HG03108 (cell line): Measurements from ENCODE around the gene ATXN1.

Experiments
- ATAC-seq: cut with Tn5 transposase; IDR thresholded peaks from one replicate; pipeline ENCODE4 v1.9.1; 2021; ENCODE audit warnings: moderate library complexity; ENCODE audit not compliant: unreplicated experiment

The ATXN1 gene

DNA sequence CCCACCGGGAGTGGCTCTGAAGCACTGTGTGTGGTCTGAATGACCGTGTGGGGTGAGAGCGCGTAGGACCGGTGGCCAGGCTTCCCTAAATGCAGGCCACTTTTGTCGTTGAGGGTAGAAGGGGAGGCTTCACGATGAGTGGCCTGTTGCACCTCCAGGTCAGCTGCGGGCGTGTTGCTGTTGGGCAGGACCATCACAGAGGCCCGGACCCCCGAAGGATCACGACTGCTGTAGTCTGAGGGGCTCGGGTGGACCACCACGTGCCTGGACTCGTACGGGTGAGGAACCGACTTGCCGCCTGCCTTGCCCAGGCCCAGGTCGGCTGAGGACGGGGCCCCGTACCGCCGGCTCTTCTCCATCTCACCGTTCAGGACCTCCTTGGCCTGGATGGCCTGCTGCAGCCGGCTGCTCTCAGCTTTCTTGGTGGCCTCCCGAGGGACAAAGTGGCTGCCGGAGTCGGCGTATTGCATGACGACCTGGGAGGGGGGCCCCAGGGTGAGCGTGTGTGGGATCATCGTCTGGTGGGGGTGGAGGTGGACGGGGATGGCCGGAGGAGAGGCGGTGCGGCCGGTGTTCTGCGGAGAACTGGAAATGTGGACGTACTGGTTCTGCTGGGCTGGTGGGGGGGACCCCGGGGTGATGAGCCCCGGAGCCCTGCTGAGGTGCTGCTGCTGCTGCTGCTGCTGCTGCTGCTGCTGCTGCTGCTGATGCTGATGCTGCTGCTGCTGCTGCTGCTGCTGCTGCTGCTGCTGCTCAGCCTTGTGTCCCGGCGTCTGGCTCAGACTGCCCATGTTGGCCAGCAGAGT is 434.1 kb downstream of the ATXN1 start:
- no peak for ATAC-seq

DNA sequence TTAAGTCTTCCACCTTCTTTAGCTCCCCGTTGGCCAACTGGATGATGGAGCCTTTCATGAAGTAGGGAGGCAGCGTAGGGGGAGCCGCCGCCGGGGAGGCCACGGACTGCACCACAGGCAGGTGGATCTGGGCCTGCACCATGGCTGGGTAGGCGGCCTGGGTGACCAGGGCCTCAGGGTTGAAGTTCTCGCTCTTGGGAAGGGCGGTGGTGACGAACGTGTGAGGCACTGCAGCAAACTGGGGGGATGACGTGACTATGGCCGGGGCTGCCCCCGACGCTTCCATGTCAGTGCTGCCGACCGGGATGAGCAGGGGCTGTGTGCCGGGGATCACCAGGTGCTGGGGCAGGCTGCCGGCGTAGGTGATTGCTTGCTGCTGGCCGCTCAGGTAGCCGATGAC is 434.7 kb downstream of the ATXN1 start:
- ATAC-seq, result no peak

DNA sequence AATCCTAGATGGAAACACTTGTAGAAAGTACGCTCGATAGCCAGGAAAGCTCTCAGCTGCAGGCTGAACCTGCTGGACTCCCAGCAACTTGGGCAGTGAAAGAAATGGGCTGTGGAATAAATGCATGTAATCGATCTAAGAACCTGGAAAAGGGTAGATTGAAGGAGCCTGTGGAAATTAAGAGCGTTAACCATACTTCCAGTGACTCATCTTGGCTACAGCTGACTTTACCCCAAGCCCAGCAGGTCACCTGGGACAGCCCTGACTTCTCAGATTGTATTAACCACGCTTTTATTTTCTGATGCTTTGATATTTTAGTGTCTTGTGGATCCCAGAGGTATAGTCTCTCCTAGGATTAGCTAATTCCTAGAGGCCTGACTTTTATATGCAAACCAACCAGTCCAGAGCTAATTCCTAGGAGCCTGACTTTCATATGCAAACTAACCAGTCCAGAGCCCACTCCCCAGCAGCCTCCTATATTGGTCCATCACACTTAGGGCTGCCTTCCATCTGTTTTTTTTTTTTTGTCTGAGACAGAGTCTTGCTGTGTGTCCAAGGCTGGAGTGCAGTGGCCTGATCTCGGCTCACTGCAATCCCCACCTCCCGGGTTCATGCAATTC is 436.5 kb downstream of the ATXN1 start:
- no peak for ATAC-seq

DNA sequence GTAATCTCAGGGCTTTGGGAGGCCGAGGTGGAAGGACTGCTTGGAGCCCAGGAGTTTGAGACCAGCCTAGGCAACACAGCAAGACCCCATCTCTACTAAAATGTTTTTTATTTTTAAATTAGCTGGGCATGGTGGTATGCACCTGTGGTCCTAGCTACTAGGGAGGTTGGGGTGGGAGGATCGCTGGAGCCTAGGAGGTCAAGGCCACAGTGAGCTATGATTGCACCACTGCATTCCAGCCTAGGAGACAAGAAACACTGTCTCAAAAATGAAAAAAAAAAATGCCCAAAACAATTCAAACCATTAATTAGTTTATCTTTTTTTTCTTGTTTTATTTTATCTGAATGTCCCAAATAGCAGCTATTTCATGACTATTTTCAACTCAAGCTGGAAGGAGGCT is 437.1 kb downstream of the ATXN1 start:
- no peak for ATAC-seq

DNA sequence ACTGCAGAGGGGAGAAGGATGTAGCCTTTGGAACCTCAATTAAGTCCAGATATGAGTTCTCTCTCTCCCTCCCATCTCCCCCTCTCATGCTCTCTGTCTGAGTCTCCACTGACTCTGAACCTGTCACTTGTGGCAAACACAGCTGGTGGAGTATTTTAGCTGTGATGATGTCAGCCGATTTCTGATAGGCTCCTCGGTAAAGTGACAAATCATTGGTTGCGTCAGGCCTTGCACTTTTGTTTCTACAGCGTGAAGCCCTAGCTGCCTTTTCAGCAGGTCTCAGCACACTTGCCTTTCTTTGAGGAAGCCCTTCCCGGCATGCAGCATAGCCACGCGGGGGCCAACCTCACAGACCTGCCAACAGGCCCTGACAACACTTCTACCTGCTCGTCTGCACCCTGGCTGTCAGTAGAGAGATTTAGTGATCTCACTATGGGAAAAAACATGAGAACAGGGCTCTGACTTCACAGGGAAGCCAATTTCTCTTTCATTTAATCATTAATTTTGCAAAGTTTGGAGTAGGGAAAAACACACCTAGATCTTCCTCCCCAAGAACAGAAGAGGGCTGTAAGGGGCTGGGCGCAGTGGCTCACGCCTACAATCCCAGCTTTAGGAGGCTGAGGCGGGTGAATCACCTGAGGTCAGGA is 438.5 kb downstream of the ATXN1 start:
- peak; percentile 77 for ATAC-seq

DNA sequence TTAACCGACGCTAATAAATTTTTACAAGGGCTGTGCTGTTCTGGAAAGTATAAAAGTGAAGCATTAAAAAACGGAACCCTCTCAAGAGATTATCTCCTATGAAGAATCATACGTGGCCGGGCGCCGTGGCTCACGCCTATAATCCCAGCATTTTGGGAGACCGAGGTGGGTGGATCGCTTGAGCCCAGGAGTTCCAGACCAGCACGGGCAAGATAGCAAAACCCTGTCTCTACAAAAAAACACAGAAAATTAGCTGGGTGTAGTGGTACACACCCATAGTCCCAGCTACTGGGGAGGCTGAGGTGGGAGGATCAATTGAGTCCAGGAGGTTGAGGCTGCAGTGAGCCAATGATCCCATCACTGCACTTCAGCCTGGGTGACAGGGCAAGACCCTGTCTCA is 439.4 kb downstream of the ATXN1 start:
- no peak for ATAC-seq

DNA sequence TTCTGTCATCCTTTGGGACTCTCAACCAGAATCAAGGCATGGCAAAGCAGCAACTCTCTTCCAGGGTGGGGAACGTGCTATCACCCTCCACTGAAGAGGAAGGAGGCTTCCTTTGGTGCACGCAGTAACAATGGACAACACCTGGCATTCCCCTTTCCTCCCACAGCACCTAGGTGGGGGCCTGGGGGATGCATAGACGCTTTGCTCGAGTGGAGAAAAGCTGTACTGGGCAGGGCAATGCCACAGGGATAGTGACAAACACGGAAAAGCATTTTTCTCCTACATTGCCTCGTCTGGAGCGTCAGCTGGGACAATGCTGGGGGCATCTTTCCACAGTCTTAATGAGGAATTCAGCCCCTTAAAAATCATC is 439.9 kb downstream of the ATXN1 start:
- ATAC-seq, result no peak

DNA sequence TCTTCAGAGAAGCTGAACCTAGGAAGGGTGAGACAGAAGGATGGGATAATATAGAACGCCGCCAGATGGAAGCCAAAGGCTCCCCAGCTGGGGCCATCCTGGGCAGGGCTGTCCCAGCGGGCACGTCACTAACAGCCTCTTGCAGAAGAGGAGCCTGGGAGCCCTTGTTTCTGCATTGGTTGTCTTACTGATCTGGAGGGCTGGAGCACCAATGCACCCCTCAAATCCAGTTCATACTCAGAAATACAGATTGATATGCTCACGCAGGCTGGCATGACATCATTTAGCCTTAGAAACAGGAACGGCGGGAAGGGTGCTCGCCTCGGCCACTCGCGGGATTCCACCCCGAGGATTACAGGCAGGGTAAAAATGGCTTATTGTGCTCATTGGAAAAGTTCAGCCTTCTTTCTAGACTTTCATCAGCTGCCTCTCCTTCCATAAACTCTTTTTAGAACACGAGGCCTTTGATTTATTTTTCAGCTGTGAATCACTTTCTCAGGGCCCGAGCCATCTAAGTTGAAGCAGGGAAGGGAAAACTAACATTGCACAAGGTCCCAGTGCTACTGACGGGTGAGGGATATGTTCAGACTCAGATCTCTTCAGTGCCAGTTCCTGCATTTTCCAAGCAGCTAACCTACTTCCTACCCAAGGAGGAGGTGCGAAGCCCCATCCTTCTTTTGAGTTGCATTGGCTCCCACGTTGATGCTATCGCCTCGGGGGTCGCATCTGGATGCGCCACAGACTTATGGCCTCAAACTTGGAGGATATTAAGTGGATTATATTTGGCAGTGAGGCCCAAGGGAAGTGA is 440.5 kb downstream of the ATXN1 start:
- ATAC-seq, result no peak

DNA sequence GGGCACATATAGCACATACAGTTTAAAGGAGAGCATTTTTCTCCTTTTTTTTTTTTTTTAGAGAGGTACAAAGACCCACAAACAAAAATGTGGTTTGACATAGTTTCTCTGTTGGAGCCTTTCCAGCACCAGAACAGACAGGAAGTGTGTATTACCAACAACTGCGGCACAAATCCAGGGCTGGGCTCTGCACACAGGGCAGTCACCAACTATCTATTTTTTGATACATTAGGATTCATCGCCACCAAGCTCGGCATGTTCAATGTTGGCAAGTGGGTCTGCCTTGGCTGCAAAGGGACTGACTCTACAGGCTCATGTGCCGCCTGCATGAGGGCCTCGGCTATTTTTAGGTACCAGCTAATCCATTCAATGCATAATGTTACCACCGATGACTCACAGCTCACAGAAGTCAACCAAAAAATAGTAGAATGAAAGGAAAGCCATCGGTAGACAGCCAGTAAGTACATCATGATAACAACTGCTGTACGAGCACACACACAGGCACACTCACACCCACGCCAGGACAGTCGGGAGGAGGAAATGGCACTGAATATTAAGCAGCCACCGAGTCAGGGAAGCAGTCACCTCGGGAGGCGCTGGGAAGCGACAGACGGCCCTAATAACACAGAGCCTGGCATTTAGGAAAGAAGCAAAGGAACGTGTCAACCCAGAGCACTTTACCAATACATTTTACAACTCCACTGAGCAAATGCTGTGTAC is 441.3 kb downstream of the ATXN1 start:
- ATAC-seq, result peak; percentile 50

DNA sequence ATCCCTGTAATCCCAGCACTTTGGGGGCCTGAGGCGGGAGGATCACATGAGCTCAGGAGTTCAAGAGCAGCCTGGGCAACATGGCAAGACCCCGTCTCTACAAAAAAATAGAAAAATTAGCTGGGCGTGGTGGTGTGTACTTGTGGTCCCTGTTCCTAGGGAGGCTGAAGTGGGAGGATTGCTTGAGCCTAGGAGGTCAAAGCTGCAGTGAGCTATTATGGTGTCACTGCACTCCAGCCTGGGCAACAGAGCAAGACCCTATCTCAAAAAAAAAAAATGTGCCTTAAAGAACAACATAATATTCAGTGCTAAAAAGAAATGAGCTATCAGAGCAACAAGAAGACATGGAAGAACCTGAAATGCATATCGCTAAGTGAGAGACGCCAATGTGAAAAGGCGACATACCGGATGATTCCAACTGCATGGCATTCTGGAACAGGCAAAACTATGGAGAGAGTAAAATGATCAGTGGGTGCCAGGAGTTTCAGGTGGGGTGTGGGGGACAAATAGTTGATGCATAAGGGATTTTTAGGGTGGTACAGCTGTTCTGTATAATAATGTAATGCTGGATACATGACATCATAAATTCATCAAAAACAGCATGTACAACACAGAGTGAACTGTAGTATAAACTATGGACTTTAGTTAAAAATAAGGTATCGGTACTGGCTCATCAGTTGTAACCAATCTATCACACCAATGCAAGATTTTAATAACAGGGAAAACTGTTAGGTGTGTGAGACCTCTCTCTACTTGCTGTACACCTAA is 442.1 kb downstream of the ATXN1 start:
- no peak for ATAC-seq

DNA sequence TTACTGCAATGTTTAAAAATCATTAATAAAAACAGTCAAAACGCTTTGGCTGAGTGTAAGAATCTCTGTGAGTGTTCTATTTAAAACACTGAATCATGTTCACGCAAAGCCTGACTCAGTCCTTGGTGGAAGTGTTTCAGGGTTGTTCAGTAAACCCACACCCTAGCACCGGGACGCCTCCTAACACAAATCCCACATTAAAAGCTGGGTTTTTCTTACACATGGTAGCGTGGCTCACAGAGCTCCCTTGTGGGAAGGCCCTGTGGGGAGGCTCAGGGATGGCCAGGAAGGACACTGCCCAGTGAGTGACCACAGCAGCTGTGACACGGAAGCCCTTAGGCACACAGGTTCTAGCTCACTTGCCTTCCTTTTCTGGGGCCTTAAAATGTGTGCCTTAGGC is 442.7 kb downstream of the ATXN1 start:
- no peak for ATAC-seq

DNA sequence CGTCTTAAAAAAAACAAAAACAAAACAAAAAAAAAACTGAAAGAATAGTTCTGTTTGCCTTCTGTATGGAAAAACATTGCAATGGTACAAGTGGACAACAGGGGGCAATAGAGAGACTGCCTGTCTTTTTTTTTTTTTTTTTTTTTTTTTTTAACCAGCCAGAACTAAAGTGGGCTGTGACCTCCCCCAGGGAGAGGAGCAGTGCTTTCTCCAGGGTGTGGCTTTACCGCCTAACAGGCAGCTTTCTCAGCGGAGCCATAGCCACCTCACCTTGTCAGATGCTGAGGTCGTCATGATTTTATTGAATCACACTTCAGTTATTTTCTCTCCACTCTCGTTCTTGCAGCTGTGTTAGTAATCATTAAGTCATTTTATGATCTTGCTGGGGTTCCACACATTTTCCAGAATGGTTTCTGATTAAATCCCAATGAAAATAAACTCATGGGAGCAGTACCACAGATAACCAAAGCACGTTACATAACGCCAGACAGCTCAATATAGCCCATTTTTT is 444.5 kb downstream of the ATXN1 start:
- ATAC-seq, result no peak

DNA sequence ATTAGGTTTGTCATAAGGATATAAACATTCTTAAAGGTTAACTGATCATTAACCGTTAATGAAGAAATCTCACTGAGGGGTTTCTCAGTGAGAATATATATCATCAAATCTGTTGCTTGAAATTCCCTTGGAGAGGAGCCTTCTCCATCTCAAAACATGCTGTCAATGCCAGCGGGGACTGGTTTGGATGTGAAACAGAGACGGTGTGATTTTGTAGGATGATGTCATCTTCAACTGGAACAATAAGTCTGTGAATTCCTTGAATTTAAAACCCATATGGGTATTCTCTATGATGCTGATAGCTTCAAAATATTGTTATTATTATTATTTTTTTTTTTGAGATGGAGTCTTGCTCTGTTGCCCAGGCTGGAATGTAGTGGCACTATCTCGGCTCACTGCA is 447.0 kb downstream of the ATXN1 start:
- ATAC-seq, result no peak

DNA sequence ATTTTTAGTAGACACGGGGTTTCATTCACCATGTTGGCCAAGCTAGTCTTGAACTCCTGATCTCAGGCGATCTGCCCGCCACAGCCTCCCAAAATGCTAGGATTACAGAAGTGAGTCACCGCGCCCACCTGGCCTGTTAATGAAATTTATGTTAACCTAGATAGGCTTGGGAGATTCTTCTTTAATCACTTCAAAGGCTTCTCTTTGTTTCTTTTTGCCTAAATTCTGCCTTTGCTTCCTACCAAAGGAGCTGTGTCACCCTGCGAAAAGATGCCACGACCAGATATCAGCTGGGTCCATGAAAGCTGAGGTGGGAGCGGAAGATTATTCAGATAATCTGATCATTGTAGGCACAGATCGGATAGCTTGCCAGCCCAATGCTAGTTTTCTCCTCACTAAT is 447.5 kb downstream of the ATXN1 start:
- no peak for ATAC-seq

DNA sequence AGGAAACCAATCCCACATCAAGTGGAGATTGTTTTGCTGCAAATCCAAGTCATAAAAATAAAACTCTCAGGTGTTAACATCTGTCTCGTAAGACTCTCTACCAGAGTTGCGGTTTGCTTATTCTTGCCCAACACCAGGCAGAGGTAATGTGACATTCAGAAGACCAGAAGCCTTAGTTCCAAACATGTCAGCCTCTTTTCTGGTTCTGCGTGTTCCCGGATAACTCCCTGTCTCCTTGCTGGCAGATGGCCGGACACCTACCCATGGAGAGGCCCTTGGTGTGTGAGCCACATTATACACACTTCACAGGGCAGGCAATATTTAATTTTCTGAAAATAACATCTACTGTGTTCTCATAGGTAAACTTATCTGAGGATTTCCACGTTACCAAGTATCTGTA is 449.5 kb downstream of the ATXN1 start:
- no peak for ATAC-seq

DNA sequence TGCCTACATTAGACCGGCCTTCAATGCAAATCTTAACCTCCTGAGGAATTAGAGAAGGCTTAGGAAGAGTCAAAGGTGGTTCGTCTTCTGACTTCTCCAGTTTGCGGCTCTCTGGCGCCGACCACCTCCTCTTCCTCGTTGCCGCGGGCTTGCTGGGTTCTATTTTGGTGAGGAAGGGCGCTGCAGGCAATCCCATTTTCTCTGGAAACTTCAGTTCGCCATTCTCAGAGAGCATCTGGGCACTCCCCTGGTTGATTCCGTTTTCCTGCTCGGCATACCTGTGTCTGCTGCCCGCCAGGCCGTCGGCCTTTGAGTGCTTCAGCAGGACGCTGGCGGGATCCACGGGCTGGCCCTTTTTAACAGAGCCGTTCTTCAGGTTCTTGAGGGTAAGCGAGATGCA is 454.9 kb downstream of the ATXN1 start:
- no peak for ATAC-seq

DNA sequence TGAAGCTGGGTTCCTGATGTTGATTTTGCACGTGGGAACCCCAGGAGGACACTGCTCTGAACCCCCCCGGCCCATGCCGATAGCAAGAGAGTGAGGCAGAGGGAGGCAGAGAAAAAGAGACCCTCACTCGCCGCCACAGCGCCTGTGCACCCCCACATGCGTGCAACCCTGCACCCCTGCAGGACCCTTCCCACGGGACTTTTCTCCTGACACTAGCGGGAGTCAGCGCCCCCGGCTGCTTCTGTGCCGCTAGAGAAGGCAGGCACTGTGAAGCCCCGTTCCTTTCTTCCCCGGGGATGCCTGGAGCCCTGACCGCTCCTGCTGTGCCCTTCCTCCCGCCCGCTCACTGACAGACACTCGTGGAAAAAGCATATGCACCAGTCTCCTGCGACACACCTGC is 455.5 kb downstream of the ATXN1 start:
- peak; percentile 15 for ATAC-seq

DNA sequence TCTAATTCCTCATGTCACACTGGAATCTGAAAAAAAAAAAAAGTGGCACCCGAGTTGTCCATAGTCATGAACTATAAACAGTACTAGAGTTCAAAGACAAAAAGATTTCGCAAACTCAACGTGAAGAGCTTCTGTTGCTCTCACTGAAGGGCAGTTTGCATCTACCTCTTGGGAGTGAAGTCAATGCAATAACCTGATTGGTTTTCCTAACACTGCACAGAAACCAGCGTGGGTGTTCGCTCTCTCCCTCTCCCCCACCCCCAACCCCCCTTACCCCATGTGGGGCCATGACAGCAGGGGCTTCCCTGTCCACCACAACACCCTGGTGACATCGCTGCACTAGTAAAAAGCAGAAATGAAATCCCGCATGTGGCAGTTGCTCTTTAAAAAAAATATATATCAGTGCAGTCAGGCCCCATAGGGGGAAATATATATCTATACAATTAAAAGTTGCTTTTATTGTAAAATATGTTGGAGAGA is 456.0 kb downstream of the ATXN1 start:
- peak; percentile 79 for ATAC-seq

DNA sequence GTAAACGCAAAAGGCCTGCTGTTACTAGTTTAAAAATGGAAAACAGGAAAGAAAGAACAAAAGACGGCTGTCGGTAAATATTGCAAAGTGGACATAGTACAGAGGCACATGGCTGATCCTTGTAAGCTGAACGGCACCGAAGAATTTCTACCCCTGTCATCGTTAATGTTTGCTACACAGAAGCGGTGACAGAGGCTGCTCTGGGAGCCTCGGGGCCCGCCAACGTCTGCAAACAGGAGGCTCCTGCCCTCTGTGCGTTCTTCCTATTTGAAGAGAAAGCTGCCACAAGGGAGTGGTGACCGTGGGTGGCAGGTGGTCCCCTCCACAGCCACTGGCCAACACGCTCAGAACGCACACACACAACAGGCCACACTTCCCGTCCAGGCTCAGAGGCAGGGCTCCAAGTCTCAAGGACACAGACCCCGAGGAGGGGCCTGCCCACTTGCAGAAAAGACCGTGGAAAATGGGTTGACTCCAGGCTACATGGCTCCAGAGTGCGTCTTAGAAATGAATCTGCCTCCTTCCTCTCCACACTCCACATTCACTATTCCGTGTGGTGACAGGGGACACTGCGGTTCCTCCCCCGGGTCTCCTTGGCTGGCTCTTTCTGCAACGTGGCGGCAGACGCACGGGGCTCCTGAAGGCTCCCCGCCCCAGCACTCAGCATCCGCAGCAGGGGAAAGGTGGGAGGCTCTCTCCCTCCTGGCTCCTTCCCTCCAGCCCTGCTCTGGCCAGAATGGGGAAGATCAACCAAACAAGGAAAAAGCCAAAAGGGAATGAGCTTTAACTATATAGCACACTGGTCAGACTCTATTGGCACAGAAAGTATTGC is 458.3 kb downstream of the ATXN1 start:
- ATAC-seq, result no peak
